CD4-positive, alpha-beta T cell treated with Interferon gamma for 1 hour (primary cell): ENCODE data around the gene TIMM13.
"Not testable (repeated sequence)": the region's sequence is repeated elsewhere in the genome, so short reads cannot be mapped to it uniquely, and the experiment has no call there.

Experiments
- DNase-seq: peaks from one replicate; pipeline ENCODE4 v3.0.0-alpha.2; 2020

The TIMM13 gene

GRCh38 chr19:2427429-2428320 lies at the start of gene TIMM13:
TSS of gene TIMM13 (minus strand) at chr19:2427586. CDS start at chr19:2427533, 53 bp downstream.
- peak; percentile 95 for DNase-seq

GRCh38 chr19:2476451-2477140 lies 49.2 kb upstream of the TIMM13 start:
- peak; percentile 44 for DNase-seq

- peak; percentile 97 for DNase-seq
Measured at GRCh38 chr19:2475702-2476450, 48.5 kb upstream of the TIMM13 start, which contains the start of gene GADD45B. TSS of gene GADD45B (plus strand) at chr19:2476127. CDS start at chr19:2476359, 232 bp downstream.

- DNase-seq: peak; percentile 46
Measured at GRCh38 chr19:2475018-2475701, 47.8 kb upstream of the TIMM13 start.

- DNase-seq: peak; percentile 83
Measured at GRCh38 chr19:2474232-2475017, 47.0 kb upstream of the TIMM13 start.

GRCh38 chr19:2469915-2470200 lies 42.5 kb upstream of the TIMM13 start:
- not testable (repeated sequence) for DNase-seq

GRCh38 chr19:2469102-2469914 lies 41.9 kb upstream of the TIMM13 start:
- DNase-seq: no peak

- DNase-seq: no peak
Measured at GRCh38 chr19:2468596-2468995, 41.2 kb upstream of the TIMM13 start.

GRCh38 chr19:2464389-2464788 lies 37.0 kb upstream of the TIMM13 start:
- DNase-seq: no peak

GRCh38 chr19:2463694-2464093 lies 36.3 kb upstream of the TIMM13 start:
- DNase-seq: not testable (repeated sequence)

- no peak for DNase-seq
Measured at GRCh38 chr19:2462635-2463421, 35.4 kb upstream of the TIMM13 start.

GRCh38 chr19:2461751-2462634 lies 34.6 kb upstream of the TIMM13 start:
- DNase-seq: peak; percentile 44

GRCh38 chr19:2460245-2460644 lies 32.9 kb upstream of the TIMM13 start:
- DNase-seq: no peak

- not testable (repeated sequence) for DNase-seq
Measured at GRCh38 chr19:2458776-2459175, 31.4 kb upstream of the TIMM13 start.

GRCh38 chr19:2458054-2458453 lies 30.7 kb upstream of the TIMM13 start:
- no peak for DNase-seq

- DNase-seq: no peak
Measured at GRCh38 chr19:2457394-2458037, 30.1 kb upstream of the TIMM13 start.

- DNase-seq: peak; percentile 50
Measured at GRCh38 chr19:2455851-2456570, 28.6 kb upstream of the TIMM13 start.
